ENCODE results near the gene MEIS2. TPM values are rescaled to one million over a fixed set of nuclear protein-coding genes. Genes with fewer than 3 reads are reported as not detected.

MEIS2 gene
- total RNA-seq, 1 experiment from 2014 or later, result 4.2 TPM

- no peaks in the 10 kb centered on the region for H3K36me3 ChIP-seq
- no peak for DNase-seq (ENCODE audit: low read depth in 1 of 2, low spot score in 2 of 2)
- no peaks in the 10 kb centered on the region; the same call in 1 of the 2 replicates for H3K27me3 ChIP-seq (replicated peaks)
- H3K4me3 ChIP-seq, result no peak overlapping the region
- H3K9me3 ChIP-seq (replicated peaks), result no peaks in the 10 kb centered on the region
- no peaks in the 10 kb centered on the region for H3K4me1 ChIP-seq (replicated peaks)
- H3K27ac ChIP-seq, result no peak overlapping the region
These were observed 259.2 kb downstream of the MEIS2 start for GRCh38 chr15:36841193-36841592.
